Measurements from ENCODE around the gene ATXN2L. TPM values are rescaled to one million over a fixed set of nuclear protein-coding genes. Genes with fewer than 3 reads are reported as not detected.

The ATXN2L gene
- total RNA-seq, 1 donor from 2014 or later: 169 TPM

DNA sequence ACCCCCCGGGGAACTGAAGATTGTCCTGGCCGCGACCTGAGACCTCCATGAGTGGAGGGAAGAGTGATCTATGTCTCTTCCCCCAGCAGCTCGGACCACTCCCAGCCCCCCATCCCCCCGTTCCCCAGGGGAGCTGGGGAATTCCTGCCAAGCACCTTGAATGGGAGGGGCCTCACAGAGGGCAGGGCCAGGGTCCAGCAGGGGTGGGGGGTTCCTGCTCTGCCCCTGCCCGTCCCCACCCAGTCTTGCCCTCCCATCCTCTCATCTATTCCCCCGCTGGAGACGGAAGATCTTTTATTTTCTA, 13.9 kb downstream of the ATXN2L start:
- no peaks in the 10 kb centered on the region for H3K4me1 ChIP-seq
- no peaks in the 10 kb centered on the region for H3K27me3 ChIP-seq
- no peak overlapping the region for H3K4me3 ChIP-seq
- peaks cover 61 to 64% of the 10 kb centered on the region in 2 donors for H3K36me3 ChIP-seq
- intact Hi-C loops (cut with DNase I): no loop called here
- H3K27ac ChIP-seq: no peak overlapping the region
- no peak for DNase-seq (ENCODE audit: low spot score in 2 of 2)
- TF ChIP-seq, protein P1, sequence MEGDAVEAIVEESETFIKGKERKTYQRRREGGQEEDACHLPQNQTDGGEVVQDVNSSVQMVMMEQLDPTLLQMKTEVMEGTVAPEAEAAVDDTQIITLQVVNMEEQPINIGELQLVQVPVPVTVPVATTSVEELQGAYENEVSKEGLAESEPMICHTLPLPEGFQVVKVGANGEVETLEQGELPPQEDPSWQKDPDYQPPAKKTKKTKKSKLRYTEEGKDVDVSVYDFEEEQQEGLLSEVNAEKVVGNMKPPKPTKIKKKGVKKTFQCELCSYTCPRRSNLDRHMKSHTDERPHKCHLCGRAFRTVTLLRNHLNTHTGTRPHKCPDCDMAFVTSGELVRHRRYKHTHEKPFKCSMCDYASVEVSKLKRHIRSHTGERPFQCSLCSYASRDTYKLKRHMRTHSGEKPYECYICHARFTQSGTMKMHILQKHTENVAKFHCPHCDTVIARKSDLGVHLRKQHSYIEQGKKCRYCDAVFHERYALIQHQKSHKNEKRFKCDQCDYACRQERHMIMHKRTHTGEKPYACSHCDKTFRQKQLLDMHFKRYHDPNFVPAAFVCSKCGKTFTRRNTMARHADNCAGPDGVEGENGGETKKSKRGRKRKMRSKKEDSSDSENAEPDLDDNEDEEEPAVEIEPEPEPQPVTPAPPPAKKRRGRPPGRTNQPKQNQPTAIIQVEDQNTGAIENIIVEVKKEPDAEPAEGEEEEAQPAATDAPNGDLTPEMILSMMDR (IDR thresholded peaks at IDR 0.05): no peak
- no peaks in the 10 kb centered on the region for H3K9me3 ChIP-seq

DNA sequence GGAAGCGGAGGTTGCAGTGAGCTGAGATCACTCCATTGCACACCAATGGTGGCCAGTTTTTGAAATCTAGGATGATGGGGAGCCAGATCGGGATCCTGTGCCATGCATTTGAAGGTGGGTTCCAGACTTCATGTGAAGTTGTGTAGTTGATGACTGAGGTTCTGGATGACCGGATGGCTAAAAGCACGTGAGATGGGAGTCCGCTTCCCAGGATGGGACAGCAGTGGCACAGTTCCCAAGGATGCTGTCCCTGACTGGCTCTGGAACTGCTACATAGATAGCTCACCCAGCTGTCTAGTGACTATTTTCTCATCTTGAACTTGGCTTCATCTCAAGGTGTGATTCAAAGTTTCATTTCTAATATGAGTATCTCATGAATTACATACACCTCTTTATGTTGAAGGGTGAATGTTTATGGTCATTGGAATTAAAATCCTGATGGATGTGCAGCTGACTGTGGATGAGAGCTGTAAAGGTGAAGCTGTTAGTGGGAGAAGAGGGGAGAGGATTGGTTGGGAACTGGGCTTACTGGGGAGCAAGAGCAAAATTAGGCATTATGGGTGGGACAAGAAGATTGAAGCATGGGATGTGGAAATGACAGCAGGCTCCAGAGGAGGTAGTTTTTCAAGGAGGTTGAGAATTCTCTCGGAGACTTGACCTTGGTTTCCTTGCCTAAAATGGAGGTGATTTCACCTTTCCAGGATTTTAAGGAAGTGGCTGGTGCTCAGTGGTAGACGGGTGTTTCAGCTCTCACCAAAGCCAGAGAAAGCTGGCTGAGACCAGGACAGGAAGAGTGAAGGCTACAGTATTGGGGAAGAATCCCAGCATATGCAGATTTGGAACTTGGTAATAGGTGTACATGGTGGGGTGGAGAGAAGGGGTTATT, 15.1 kb downstream of the ATXN2L start:
- Histone ChIP-seq H3K4me1 (no peaks in the 10 kb centered on the region), H3K27me3 (no peaks in the 10 kb centered on the region), H3K27ac (no peak overlapping the region), H3K36me3 (peaks cover 59 to 63% of the 10 kb centered on the region in 2 donors), H3K4me3 (no peak overlapping the region), H3K9me3 (no peaks in the 10 kb centered on the region)
- intact Hi-C loops (cut with DNase I): no loop called here
- DNase-seq (ENCODE audit: low spot score in 2 of 2): no peak
- TF ChIP-seq, protein P1 (IDR thresholded peaks at IDR 0.05): no peak

DNA sequence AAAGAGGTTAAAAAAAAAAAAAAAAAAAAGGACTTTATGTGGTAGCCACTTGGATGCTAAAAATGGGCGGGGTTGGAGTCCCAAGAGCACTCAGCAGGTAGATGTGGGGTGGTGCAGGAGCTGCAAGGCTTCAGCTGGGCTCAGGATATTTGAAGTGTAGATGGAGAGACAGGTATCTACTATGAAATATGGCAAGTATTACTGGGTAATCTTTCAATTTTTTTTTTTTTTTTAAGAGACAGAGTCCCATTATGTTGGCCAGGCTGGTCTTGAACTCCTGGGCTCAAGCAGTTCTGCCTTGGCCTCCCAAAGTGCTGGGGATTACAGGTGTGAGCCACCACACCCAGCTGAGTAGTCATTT, 15.7 kb downstream of the ATXN2L start:
- DNase-seq (ENCODE audit: low spot score in 2 of 2): no peak

DNA sequence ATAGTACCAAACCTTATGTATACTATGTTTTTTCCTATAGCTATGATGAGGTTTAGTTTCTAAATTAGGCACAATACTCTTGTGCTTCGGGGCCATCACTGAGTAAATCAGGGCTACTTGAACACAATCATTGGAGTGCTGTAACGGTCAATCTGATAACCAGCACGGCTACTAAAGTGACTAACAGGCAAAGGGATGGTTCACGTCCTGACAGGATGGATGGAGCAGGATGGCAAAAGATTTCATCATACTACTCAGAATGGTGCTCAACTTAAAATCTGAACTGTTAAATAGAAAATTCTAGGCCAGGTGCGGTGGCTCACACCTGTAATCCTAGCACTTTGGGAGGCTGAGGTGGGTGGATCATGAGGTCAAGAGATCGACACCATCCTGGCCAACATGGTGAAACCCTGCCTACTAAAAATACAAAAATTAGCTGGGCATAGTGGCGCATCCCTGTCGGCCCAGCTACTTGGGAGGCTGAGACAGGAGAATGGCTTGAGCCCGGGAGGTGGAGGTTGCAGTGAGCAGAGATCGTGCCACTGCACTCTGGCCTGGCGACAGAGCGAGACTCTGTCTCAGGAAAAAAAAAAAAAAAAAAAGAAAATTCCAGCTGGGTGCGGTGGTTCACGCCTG, 16.3 kb downstream of the ATXN2L start:
- Histone ChIP-seq H3K27me3 (no peaks in the 10 kb centered on the region), H3K4me1 (no peaks in the 10 kb centered on the region), H3K4me3 (no peak overlapping the region), H3K9me3 (no peaks in the 10 kb centered on the region), H3K36me3 (peaks cover 59 to 63% of the 10 kb centered on the region in 2 donors), H3K27ac (no peak overlapping the region)
- TF ChIP-seq, protein P1 (IDR thresholded peaks at IDR 0.05): no peak
- intact Hi-C loops (cut with DNase I): no loop called here
- no peak for DNase-seq (ENCODE audit: low spot score in 2 of 2)

More for the DNA sequence above, 15.7 kb downstream of the ATXN2L start:
- Histone ChIP-seq H3K36me3 (peaks cover 59 to 63% of the 10 kb centered on the region in 2 donors), H3K9me3 (no peaks in the 10 kb centered on the region), H3K27ac (no peak overlapping the region), H3K4me3 (no peak overlapping the region), H3K27me3 (no peaks in the 10 kb centered on the region), H3K4me1 (no peaks in the 10 kb centered on the region)
- TF ChIP-seq, protein P1 (IDR thresholded peaks at IDR 0.05): no peak
- intact Hi-C loops (cut with DNase I): no loop called here

DNA sequence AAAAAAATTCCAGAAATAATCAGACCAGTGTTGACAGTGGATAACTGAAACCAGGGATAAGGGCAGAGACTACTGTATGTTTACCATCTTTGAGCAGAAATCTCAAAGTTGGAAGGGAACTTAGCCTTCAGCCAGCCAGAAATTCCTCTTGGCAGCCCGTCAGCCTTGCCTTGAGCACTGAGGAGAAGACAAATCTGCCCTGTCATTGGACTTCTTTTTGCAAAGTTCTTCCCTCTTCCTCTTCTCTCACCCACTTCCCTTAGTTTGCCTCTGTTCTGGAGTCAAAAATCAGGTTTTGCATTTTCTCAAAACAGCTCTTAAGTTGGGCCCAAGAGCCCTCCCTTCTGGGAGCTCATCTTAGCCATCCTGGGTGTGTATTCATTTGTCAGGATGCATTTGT, 17.1 kb downstream of the ATXN2L start:
- Histone ChIP-seq H3K27me3 (no peaks in the 10 kb centered on the region), H3K36me3 (peaks cover 59 to 63% of the 10 kb centered on the region in 2 donors), H3K4me1 (peaks cover under 1 to 3% of the 10 kb centered on the region in 2 donors), H3K4me3 (no peak overlapping the region), H3K27ac (no peak overlapping the region), H3K9me3 (no peaks in the 10 kb centered on the region)
- intact Hi-C loops (cut with DNase I): loop anchor here (10.0 kb wide), 1 partner anchor 285 kb away; the partner anchor contains the start of gene SGF29
- TF ChIP-seq, protein P1 (IDR thresholded peaks at IDR 0.05): no peak
- DNase-seq (ENCODE audit: low spot score in 2 of 2): no peak
